ENCODE data around the gene SLC30A2. TPM values are rescaled to one million over a fixed set of nuclear protein-coding genes. Genes with fewer than 3 reads are reported as not detected.

Gene SLC30A2
- 0.07 TPM in 1 of 2 replicates, not detected in the other for total RNA-seq (2014; rRNA removed)
- not detected for Bru-seq, nascent RNA
- percentile 8 among the genes with signal in this experiment for BruChase-seq, experiment 1, labeled RNA remaining after a 6-hour chase
- not detected for BruChase-seq, experiment 2, labeled RNA remaining after a 2-hour chase
- long read RNA-seq = 0 reads

GRCh38 chr1:26045722-26046245, at the start of gene SLC30A2:
Gene SLC30A2 (minus strand): TSS chr1:26046118. CDS start chr1:26045896, 222 bp downstream.
- CTCF ChIA-PET = no interaction called here

GRCh38 chr1:26094677-26095383, 48.9 kb upstream of the SLC30A2 start:
- no peak overlapping the region for H3K27ac ChIP-seq (ENCODE audit: low read length)
- H3K4me3 ChIP-seq (ENCODE audit: low read length) = no peak overlapping the region
- ChIA-PET CTCF (interaction anchor here (0.5 kb wide), 1 partner anchor 165 kb away, joined by 6 read pairs; no protein-coding TSS in a partner anchor), POLR2A (ENCODE audit: unreplicated experiment) (no interaction called here)
- intact Hi-C loops (cut with micrococcal nuclease) = loop anchor here (10.0 kb wide), 1 partner anchor 200 kb away; no protein-coding TSS in a partner anchor
- peak; percentile 19 for DNase-seq
- H3K79me2 ChIP-seq (ENCODE audit: low read length) = no peaks in the 10 kb centered on the region
- no peaks in the 10 kb centered on the region for H4K20me1 ChIP-seq (ENCODE audit: low read length)
- no TSS peak for BruUV-seq (replicated peaks)
- H3K36me3 ChIP-seq (ENCODE audit: low read depth, low read length) = no peaks in the 10 kb centered on the region
- TF ChIP-seq CTCF (conservative IDR thresholded peaks at IDR 0.05; ENCODE audit: low read depth, low read length) = no peak
- TF ChIP-seq EZH2phosphoT487 (IDR thresholded peaks at IDR 0.05; ENCODE audit: borderline replicate concordance, low read length) = no peak
- no peak for TF ChIP-seq EZH2 (IDR thresholded peaks at IDR 0.05; ENCODE audit: low read length, unreplicated experiment)
- no peaks in the 10 kb centered on the region for H3K27me3 ChIP-seq (ENCODE audit: low read length)
- H3K9ac ChIP-seq (ENCODE audit: low read length) = no peak overlapping the region
- H3K4me2 ChIP-seq (ENCODE audit: low read length) = no peak overlapping the region
- H2AFZ ChIP-seq (ENCODE audit: low read length) = peak overlapping the region; percentile 29; the same call in 1 of the 2 replicates
- no peaks in the 10 kb centered on the region for H3F3A ChIP-seq (ENCODE audit: low read length, unreplicated experiment)
- ATAC-seq = peak; percentile 21
- no peaks in the 10 kb centered on the region for H3K9me3 ChIP-seq (ENCODE audit: low read length)
- H3K9me2 ChIP-seq (replicated peaks; ENCODE audit: low read length) = no peaks in the 10 kb centered on the region
- H3K4me1 ChIP-seq (ENCODE audit: insufficient read depth, low read length) = peaks cover 29% of the 10 kb centered on the region

More at GRCh38 chr1:26045722-26046245, at the start of gene SLC30A2:
- peaks cover 35% of the 10 kb centered on the region for H3K27me3 ChIP-seq (ENCODE audit: low read length)
- H3K36me3 ChIP-seq (ENCODE audit: low read depth, low read length) = no peaks in the 10 kb centered on the region
- H4K20me1 ChIP-seq (ENCODE audit: low read length) = no peaks in the 10 kb centered on the region
- peak within 1 kb of the TSS; percentile 53; the same call in 1 of the 2 replicates for H2AFZ ChIP-seq (ENCODE audit: low read length)
- BruUV-seq (replicated peaks) = no TSS peak
- intact Hi-C loops (cut with micrococcal nuclease) = no loop called here
- POLR2A ChIA-PET (ENCODE audit: unreplicated experiment) = no interaction called here
- H3K4me3 ChIP-seq (ENCODE audit: low read length) = peak within 1 kb of the TSS; percentile 30
- H3K9me3 ChIP-seq (ENCODE audit: low read length) = no peaks in the 10 kb centered on the region
- no peak within 1 kb of the TSS for H3K9ac ChIP-seq (ENCODE audit: low read length)
- DNase-seq (no peak), ATAC-seq (peak; percentile 15; the same call in 1 of the 2 replicates)
- no peaks in the 10 kb centered on the region for H3F3A ChIP-seq (ENCODE audit: low read length, unreplicated experiment)
- peak; percentile 96 for TF ChIP-seq EZH2 (IDR thresholded peaks at IDR 0.05; ENCODE audit: low read length, unreplicated experiment)
- TF ChIP-seq EZH2phosphoT487 (IDR thresholded peaks at IDR 0.05; ENCODE audit: borderline replicate concordance, low read length) = peak; percentile 74; the same call in 1 of the 2 replicates
- TF ChIP-seq CTCF (conservative IDR thresholded peaks at IDR 0.05; ENCODE audit: low read depth, low read length) = no peak
- no peaks in the 10 kb centered on the region for H3K4me1 ChIP-seq (ENCODE audit: insufficient read depth, low read length)
- H3K27ac ChIP-seq (ENCODE audit: low read length) = no peak within 1 kb of the TSS
- H3K79me2 ChIP-seq (ENCODE audit: low read length) = no peaks in the 10 kb centered on the region
- H3K9me2 ChIP-seq (replicated peaks; ENCODE audit: low read length) = no peaks in the 10 kb centered on the region
- peak within 1 kb of the TSS; percentile 57 for H3K4me2 ChIP-seq (ENCODE audit: low read length)

Data from PC-3 (cell line).